ENCODE results near the gene MCU.
"Not testable (repeated sequence)": the region's sequence is repeated elsewhere in the genome, so short reads cannot be mapped to it uniquely, and the experiment has no call there.

Gene MCU

GRCh38 chr10:72692744-72692993, 726 bp downstream of the MCU start:
- in situ Hi-C loops (cut with MboI; ENCODE audit: low sequenced_read_pairs, unreplicated experiment), result no loop called here
- DNase-seq (ENCODE audit: low spot score), result no peak
- TF ChIP-seq CTCF (IDR thresholded peaks at IDR 0.05; ENCODE audit: borderline replicate concordance, control extremely low read depth, extremely low read depth, insufficient read depth, missing control alignments), result no peak

GRCh38 chr10:72692994-72693781, 1.2 kb downstream of the MCU start:
- in situ Hi-C loops (cut with MboI; ENCODE audit: low sequenced_read_pairs, unreplicated experiment), result no loop called here
- DNase-seq (ENCODE audit: low spot score), result no peak
- TF ChIP-seq CTCF (IDR thresholded peaks at IDR 0.05; ENCODE audit: borderline replicate concordance, control extremely low read depth, extremely low read depth, insufficient read depth, missing control alignments), result no peak

GRCh38 chr10:72694476-72695369, 2.8 kb downstream of the MCU start:
- in situ Hi-C loops (cut with MboI; ENCODE audit: low sequenced_read_pairs, unreplicated experiment), result no loop called here
- TF ChIP-seq CTCF (IDR thresholded peaks at IDR 0.05; ENCODE audit: borderline replicate concordance, control extremely low read depth, extremely low read depth, insufficient read depth, missing control alignments), result no peak
- DNase-seq (ENCODE audit: low spot score), result no peak

- no peak for DNase-seq (ENCODE audit: low spot score)
- in situ Hi-C loops (cut with MboI; ENCODE audit: low sequenced_read_pairs, unreplicated experiment), result no loop called here
- TF ChIP-seq CTCF (IDR thresholded peaks at IDR 0.05; ENCODE audit: borderline replicate concordance, control extremely low read depth, extremely low read depth, insufficient read depth, missing control alignments), result no peak
Measured at GRCh38 chr10:72695496-72695895, 3.6 kb downstream of the MCU start.

- in situ Hi-C loops (cut with MboI; ENCODE audit: low sequenced_read_pairs, unreplicated experiment), result no loop called here
- TF ChIP-seq CTCF (IDR thresholded peaks at IDR 0.05; ENCODE audit: borderline replicate concordance, control extremely low read depth, extremely low read depth, insufficient read depth, missing control alignments), result no peak
- DNase-seq (ENCODE audit: low spot score), result no peak
Measured at GRCh38 chr10:72697716-72698115, 5.8 kb downstream of the MCU start.

- in situ Hi-C loops (cut with MboI; ENCODE audit: low sequenced_read_pairs, unreplicated experiment); DNase-seq (ENCODE audit: low spot score): not testable (repeated sequence)
Measured at GRCh38 chr10:72702465-72702864, 10.5 kb downstream of the MCU start.

All from GM13976 (cell line).